Measurements from ENCODE around the gene PLB1.
"Not testable (repeated sequence)": the region's sequence is repeated elsewhere in the genome, so short reads cannot be mapped to it uniquely, and the experiment has no call there.

PLB1 gene

DNA sequence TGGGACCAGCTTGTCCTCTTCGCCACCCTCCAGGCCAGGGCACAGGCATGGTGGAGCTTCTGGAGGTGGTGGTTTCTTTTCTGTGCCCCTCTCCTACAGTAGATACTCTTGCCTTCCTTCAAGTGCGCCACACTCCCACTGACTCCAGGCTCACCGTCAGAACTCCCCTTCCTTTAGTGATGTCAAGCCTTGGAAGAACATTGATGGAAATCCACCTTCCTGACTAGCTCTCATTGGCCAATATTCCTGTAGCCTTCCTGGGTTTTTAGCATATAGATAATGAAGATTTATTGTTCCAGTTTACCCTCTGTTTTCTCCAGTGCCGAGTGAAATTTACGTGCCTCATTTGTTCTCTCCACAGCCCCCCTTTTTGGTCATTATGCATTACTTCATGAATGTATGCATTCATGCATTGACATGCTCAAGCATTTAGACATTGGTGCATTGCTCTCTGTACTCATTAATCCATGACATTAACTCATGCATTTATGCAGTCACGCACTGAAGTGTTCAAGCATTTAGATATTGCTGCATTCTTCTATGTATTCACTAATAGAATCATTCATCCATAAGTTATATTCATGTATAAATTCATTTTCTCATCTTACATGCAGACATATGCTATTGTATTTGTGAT lies 37.3 kb downstream of the PLB1 start:
- no peak for DNase-seq (ENCODE audit: low read depth)

DNA sequence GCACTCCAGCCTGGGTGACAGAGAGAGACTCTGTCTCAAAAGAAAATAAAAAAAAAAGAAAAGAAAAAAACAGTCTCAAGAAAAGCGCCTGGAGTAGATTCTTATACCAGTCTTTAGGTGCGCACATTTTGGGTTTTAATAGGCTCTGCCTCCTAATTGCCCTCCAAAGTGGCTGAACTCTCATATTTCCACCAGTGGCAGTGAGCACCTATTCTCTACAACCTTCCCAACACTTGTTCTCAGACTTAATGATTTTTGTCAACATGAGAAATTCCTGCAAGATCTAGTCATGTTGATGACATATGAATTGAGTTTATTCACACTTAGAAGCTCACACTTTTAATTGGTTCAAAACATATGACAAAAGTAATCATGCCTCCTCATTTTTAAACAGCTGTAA lies 39.0 kb downstream of the PLB1 start:
- DNase-seq (ENCODE audit: low read depth) = no peak

DNA sequence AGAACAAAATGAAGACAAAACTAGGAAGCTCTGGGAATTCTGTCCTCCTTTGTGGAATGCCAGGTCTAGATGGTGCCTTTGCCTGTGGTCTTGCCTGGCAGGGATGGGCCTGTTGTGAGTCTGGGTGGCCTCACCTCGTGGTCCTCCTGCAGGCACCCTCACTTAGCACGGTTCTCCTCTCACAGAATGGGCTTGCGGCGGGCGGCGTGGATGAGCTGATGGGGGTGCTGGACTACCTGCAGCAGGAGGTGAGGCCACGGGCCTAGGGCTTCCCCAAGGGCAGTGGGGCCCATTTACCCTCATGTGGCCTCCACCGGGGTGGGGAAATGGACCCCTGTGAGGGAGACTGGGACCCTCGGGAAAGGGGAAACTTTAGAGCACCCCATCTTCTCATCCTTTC lies 42.3 kb downstream of the PLB1 start:
- no peak for DNase-seq (ENCODE audit: low read depth)

DNA sequence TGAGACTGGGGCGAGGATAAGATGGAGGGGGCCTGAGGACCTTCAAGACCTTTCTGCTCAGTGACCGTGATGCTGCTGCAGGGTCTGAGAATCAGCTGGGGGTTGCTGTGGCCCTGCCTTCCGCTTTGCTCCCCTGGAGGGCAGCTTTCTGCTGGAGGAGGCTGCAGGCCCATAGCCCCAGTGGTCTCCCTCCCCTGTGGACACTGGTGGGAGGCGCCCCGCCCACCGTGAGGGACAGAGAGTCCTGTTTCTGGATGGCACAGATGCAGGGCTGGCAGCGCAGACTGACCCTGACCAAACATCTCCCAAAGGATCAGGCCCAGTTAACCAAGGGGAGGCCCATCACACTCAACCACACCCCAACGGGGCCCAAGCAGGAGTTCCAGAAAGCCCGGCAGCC lies 42.8 kb downstream of the PLB1 start:
- DNase-seq (ENCODE audit: low read depth) = no peak

DNA sequence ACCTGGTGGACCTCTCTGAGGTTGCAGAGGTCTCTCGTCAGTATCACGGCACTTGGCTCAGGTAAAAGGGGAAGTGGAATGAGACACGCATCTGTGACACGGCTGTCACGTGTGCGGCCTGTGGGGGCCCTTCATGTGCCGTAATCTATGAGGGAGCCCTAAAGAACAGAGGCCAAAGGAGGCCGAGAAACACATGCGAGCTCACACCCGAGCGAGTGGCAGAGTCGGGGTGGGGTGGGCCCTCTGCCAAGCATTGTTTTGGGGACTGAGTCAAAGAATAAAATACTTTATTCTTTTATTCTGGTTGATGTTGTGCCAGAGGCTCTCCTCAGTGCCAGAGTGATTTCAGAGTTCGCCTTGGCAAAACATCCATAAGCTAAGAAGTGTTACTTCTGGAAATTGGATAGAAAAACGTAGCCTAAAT lies 43.3 kb downstream of the PLB1 start:
- DNase-seq (ENCODE audit: low read depth) = no peak

DNA sequence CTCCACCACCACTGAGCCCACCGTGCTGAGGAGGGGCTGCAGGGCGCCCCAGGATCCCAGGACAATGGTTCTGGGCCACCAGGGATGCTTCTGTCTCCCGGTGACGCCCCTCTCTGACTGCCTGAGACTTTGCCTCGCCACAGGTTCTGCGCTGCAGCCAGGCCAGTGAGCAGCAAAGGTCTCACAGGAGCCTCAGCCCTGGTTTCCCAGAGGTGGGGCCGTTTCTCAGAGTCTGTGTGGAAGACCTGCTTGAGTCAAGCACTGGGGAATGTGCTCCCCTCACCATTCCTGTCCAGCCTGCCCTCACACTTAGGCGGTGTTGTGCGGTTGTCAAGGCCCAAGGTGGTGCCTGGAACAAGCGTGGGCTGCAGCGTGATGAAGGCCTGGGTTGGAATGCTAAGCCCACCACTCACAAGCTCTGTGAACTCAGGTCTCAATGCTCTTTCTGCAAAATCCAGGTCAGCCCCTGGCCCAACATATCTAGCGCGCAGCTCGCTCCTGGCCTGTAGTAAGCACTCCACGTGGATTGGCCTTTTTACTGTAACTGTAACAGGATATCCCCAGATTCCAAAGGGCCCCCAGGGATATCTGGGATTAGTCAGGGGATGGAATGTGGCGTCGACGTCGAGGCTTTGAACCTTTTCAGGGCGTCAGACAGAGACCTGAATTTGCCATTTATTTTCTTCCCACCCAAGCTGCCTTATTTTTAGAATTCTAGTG lies 47.6 kb downstream of the PLB1 start:
- DNase-seq (ENCODE audit: low read depth) = no peak

DNA sequence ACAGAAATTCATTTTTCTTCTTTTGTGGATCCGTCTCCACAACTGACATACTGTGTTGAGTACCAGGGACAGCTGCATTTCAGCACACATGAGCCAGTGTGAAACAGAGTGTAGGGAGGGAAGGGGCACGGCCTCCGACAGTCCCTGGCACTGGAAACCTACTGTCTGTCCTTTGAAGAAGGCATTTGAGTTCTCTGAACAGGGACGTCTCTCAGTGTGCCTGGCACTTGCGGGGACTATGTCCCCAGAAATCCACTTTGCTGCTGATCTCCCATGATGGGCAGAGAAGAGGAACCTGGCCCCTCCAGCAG lies 48.1 kb downstream of the PLB1 start:
- DNase-seq (ENCODE audit: low read depth) = no peak

DNA sequence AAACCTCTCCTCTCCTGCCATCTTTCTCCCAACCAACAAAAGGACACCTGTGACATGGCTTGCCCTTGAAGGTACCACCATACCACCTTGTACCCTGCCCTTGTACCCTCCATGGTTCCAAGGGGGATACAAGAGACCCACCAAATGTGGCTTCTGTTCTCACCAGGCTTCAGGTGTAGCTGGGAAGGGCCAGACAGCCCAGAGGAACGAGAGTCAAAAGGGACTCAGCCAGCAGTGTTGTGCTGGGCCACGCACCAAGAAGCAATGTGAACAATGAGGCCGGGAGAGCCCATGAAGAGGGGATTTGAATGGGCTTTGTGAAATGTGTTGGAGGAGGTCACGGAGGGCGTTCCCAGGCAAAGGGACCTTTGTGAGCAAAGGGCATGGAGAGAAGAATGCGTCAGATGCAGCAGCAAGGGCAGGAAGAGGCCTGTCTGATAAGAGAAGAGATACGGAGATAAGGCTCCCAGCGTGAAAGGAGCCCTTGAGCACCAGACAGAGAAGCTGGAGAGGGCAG lies 48.6 kb downstream of the PLB1 start:
- DNase-seq (ENCODE audit: low read depth) = no peak

DNA sequence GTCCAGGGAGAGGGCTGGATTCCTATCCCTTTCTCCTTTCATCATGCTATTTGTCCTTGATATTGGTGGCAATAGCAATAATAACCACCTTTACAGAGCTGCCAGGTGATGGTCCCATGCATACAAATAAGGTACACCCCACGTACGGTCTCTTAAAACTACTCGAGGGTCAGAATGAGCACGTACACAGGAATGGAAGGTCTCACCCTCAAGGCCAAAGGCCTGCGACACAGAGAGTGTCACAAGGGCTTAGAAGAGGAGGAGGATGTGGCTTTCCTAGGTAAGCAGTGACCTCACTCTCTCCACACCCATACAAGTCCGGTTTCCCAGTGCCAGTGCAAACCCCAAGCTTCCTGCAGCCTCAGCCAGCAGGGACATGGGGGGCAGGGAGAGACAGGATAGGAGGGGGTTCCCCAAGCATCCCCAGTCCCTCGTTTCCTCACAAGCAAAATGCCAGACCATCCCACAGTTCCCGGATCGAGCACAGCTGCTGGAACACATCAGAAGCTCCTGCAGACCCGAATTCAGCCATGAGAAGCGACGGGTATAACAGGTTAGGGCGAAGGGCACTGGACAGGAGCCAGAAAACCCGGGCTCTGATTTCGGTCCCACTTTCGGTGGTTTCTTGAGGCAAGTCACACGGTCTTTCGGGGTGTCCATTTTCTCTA lies 49.2 kb downstream of the PLB1 start:
- DNase-seq (ENCODE audit: low read depth) = no peak

DNA sequence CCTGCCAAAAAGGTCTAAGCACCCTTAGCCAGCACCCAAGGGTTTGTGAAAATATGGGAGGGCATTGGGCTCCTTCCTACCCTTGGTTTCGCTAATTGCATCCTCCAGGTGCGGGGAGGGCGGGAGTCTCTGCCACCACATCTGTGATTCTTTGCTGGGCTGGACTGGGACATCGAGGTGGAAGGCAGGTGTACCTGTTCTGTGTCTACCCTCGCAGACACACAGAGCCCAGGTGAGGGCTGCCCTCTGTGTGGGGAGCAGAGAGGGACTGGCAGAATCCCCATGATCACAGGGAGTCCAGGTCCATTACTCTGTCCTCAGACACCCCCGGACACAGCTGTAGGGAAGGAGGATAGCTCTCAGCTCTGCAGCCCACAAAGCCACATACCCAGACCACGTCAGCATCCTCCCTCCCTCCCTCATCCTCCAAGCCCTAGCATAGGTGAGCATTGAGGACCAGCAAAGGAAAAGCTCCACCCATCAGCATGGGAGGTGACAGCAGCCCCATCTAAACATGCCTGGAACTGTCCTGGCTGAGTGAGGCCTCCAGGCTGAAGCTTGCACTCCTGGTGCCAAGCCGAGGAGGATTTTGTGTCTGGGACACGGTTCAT lies 49.8 kb downstream of the PLB1 start:
- no peak for DNase-seq (ENCODE audit: low read depth)

DNA sequence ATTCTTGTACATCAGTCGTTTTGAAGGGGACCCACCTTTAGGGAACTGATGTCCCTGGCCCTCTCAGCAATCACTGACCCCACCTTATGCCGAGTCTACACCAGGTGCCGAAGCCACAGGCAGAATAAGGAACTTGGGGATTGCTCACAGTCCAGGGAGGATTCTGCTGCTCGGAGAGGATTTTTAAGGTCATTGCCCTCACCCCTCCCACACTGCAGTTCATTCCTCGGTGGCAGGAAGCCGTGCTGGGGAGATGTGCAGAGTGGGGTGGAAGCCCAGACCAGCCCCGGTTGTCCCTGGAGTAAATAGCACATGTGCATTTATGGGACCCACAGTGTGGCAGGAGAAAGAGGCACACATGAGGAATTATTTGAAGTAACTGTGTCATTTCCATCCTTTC lies 50.4 kb downstream of the PLB1 start:
- DNase-seq (ENCODE audit: low read depth) = no peak

DNA sequence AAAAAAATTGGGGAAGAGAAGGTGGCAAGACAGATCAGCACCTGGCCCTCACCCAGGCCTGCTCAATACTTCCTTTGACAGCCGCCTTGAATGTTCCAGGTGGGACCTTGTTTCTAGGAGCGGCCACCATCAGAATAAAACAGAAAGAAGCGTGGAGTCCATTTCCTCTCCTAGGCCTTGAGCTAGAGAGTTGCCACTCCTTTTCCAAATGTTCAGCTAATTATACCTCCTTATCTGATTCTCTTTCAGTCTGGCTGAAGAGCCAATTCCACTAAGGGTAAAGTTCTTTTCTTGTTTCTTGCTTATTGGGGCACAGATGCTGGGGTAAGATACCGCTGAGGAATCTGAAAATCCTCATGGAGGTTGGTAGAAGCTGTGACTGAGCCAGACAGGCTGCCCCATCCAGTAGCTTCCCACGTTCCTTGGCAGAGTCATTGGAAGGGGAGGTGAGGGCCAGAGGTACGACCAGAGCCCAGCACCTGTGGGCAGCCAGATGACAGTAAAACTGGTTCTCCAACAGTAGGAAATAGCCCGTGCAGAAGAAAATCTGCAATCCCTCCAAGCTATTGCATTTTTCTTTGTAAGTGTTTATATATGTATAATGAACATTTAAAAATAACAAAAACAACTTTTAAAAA lies 51.5 kb downstream of the PLB1 start:
- DNase-seq (ENCODE audit: low read depth) = no peak

DNA sequence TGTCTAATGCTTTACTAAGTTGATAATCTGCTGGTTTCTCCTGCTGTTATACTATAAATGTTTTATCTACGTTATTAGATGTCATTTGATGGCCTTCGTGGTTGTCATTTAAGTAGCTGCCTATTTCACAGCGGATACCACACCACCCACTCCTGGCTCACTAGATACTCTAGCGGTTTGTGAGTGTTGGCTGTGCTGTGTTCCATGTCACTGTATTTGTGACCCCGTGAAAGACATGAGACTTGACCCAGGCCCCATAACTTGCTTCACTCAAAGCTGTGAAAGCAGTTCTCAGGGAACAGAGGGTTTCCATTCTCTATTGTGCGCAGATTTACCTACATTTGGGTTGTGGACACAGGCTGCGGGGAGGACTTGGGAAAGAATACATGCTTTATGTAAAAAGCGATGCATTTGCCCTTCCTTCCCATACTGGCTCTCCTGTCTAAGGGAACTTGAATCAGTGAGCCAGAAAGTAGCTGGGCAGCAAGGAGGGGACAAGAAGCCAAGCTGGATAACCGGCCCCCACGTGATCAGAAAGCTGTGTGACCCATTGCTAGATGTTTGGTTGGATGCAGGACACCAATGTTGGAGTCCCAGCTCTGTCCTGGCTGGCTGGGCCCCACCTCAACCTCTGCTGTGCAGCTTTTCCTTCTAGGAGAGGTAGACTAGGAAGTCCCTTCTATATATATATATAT lies 52.2 kb downstream of the PLB1 start:
- DNase-seq (ENCODE audit: low read depth) = no peak

DNA sequence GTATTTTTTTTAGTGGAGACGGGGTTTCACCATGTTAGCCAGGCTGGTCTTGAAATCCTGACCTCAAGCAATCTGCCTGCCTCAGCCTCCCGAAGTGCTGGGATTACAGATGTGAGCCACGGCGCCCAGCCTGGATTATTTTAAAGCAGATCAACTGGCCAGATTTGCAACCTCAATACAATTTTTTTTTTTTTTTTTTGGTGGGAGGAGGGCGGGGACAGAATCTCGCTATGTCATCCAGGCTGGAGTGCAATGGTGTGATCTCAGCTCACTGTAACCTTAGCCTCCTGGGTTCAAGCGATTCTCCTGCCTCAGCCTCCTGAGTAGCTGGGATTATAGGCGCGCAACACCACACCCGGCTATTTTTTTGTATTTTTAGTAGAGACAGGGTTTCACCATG lies 54.5 kb downstream of the PLB1 start:
- not testable (repeated sequence) for DNase-seq (ENCODE audit: low read depth)

DNA sequence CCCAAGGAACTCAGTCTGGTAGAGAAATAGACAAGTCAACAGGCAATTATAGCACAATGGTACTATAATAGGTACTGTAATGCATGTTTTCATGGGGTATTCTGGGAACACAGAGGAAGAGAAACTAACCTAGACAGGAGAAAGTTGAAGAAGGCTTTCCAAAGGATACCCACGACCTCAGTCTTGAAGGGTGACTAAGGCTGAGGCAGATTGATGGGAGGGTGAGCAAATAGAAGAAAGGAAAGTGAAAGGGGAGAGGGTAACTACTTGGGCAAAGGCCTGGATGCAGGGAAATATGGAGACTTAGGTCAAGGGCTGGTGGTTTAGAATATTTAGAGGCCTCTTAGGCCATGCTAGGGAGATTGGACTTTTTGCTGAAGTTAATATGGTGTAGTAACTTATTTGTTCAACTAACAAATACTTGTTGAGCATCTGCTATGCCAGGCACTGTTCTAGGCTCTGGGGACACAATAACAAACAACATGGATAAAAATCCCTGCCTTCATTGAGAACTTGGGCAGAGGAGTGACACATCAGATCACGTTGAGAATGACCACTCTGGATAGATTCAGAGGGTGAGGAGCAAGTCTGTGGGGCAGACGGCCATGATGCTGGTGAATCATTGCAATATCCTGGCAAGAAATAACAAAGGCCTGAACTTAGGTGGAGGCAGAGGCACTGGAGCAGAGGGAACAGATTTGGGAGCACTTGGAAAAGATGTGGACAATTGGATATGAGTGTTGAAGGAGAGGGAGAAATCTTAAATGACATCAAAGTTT lies 56.4 kb downstream of the PLB1 start:
- no peak for DNase-seq (ENCODE audit: low read depth)

DNA sequence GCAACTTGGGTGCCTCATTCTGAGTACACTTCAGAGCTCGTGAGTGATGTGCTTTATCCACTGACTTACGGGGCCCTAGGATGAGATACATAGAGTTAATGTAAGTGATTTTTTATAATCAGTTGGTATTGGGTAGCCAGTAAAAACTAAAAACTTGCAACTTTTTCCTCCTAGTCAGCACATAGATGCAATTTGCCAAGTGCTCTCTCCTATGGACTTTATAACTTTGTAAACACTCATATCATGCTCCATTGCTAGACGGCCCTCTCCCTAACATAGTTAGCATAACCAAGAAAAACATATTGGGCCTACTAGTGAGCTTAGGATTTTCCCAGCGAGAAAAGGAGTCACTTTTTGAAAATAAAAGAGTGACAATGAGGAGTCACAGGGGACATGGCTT lies 60.4 kb downstream of the PLB1 start:
- DNase-seq (ENCODE audit: low read depth) = no peak

DNA sequence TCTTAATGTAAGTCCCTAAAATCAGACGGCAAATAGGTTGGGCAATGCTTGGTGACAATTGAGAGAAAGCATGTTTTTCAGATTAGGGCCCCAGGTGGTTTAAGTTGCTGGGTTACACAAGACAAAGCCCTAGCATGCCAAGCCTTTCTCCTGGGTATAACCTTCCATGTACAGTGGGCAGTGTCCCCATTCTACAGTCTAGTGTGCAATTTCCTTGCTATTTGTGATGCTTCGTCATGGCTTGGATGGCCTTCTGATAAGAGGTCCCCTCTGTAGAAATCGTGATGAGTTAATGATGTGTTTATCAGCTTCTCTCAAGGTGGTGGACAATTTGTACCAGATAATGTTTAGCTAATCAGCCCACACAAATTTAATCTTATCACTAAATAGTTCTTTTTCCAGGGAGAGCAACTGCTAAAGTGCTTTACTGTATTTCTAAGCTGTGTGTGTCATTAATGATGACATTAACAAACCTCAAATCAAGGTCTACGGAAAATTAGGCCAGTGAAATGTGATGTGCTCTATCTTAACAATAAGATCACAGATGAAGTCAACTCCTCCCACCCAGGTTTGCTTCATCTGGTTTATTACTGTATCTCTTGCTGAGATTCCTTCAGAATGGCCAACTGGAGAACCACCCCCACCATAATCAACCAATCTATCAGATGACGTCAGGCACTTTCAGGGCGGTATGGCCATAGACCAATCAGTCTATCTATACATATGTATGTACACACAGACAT lies 61.7 kb downstream of the PLB1 start:
- DNase-seq (ENCODE audit: low read depth) = no peak

DNA sequence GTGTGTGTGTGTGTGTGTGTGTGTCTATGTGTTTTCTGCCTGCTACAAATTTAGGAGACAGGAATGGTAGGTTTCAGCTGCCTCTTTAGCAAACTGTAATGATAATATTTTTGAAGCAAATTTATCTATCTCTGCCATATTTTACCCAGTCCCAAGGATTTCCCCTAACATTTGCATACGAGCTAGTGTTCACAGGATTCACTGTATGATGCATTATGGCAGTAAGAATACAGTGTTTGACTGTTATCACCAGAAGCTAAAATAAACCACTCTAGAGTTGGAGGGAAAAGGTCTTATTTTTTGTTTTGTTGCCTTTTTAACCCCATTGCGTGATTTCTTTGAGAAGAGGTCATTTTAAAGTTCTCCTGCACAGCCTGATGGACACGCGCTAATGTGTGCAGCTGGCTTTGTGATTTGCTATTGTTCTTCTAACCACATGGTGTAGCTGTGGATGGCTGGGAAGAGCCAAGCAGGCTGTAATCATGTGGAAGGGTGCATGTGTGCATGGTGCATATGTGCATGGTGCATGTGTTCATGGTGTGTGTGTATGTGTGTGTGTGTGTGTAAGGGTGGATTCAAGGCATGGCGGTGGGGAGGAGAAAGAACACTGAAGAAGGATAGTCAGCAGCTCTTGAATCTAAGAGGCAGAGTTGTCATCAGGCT lies 62.4 kb downstream of the PLB1 start:
- DNase-seq (ENCODE audit: low read depth) = no peak

DNA sequence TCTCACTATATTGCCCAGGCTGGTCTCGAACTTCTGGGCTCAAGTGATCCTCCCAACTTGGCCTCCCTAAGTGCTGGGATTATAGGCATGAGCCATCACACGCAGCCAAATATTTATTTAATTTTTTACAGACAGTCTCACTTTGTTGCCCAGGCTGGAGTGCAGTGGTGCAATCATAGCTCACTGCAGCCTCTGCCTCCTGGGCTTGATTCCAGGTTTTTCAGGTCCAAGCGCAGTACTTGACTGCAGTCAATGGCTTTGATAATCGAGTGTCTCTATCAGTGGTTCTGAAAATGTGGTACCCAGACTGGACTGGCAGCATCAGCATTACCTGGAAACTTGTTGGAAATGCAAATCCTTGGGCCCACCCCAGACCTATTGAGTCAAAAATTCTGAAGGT lies 63.1 kb downstream of the PLB1 start:
- no peak for DNase-seq (ENCODE audit: low read depth)

DNA sequence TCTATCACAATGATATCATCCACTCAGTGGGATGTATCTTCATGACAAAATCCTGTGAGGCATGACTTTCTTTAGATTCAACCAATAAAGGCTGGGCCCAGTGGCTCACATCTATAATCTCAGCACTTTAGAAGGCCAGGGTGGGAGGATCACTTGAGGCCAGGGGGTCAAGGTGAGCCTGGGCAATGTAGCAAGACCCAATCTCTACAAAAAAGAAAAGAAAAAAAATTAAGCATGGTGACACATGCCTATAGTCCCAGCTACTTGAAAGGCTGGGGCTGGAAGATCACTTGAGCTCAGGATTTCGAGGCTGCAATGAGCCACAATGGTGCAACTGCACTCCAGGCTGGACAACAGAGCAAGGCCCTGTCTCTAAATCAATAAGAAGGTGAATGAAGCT lies 68.0 kb downstream of the PLB1 start:
- no peak for DNase-seq (ENCODE audit: low read depth)
